ENCODE measurements around the gene SP7. TPM values are rescaled to one million over a fixed set of nuclear protein-coding genes. Genes with fewer than 3 reads are reported as not detected.
A peak's percentile ranks its signal among the peaks of the same experiment; 100 is the strongest.

Gene SP7
- total RNA-seq, 1 experiment from 2014 or later = not detected

DNA sequence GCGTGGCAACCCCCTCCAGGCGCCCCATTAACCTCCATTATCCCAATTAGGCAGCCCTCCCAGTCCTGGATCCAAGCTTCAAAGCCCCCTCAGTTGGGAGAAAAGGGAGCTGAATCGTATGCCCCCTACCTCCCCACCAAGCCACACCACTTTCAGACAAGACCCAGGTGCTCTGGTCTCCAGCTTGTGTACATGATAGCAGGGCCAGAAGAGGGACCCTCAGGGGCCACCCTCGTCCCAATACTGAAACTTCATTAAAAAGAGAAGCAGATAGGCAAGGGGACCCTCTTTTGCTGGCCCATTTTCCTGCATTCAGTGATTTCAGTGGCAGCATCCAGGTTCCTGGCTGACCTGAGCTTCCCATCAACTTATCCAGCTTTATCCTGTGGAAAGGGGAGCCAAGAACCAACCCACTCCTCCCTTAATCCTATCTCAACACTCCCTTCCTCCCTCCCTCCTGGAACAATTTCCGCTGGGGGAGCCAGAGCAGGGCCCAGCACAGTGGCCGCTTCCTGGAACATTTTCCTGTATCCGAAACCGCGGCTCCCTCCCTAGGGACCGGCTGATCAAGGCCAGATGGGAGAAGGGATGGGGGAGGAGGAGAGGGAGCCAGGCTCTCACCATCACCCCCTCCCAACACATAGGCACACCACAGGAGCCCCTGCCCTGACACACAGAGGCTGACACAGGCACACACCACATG lies 9.5 kb upstream of the SP7 start:
- no peaks in the 10 kb centered on the region for H3K27me3 Mint-ChIP-seq (ENCODE audit: insufficient read depth, unreplicated experiment)
- H3K36me3 ChIP-seq (ENCODE audit: control insufficient read depth, insufficient read depth, low read length) = no peaks in the 10 kb centered on the region
- POLR2A ChIA-PET = interaction anchor here (0.6 to 1.3 kb wide), 3 partner anchors 24 to 34 kb away, joined by 4 to 9 read pairs (median 6); partner anchors contain the start of genes AAAS and SP1

GRCh38 chr12:53344824-53345485 lies 8.8 kb upstream of the SP7 start:
- H3K9me3 Mint-ChIP-seq (ENCODE audit: unreplicated experiment) = no peaks in the 10 kb centered on the region
- no peaks in the 10 kb centered on the region for H3K36me3 ChIP-seq (ENCODE audit: control insufficient read depth, insufficient read depth, low read length)
- no peaks in the 10 kb centered on the region for H3K36me3 Mint-ChIP-seq (ENCODE audit: insufficient read depth, unreplicated experiment)
- H3K4me1 ChIP-seq = no peaks in the 10 kb centered on the region
- CTCF ChIA-PET = interaction anchor here (0.6 to 2.9 kb wide), 24 partner anchors 9 to 884 kb away, joined by 3 to 63 read pairs (median 4); partner anchors contain the start of genes AAAS, SP1 and SP7
- POLR2A ChIA-PET = interaction anchor here (0.6 to 1.3 kb wide), 3 partner anchors 24 to 35 kb away, joined by 4 to 9 read pairs (median 6); partner anchors contain the start of genes AAAS and SP1
- H3K27me3 Mint-ChIP-seq (ENCODE audit: insufficient read depth, unreplicated experiment) = no peaks in the 10 kb centered on the region
- H3K27ac Mint-ChIP-seq (ENCODE audit: unreplicated experiment) = peak overlapping the region; percentile 77
- H3K27me3 ChIP-seq (replicated peaks; ENCODE audit: control insufficient read depth, insufficient read depth, low read length) = no peaks in the 10 kb centered on the region
- TF ChIP-seq CTCF (IDR thresholded peaks at IDR 0.05; ENCODE audit: insufficient read depth in 1 of 2, low read depth in 1 of 2, low read length in 1 of 2, severe bottlenecking in 1 of 2, unreplicated experiment in 1 of 2) = peak; percentile 64 to 91
- intact Hi-C loops (cut with micrococcal nuclease; ENCODE audit: unreplicated experiment) = loop anchor here (1.0 kb wide), 2 partner anchors 21 to 155 kb away; no protein-coding TSS in a partner anchor
- peak overlapping the region; percentile 69 for H3K4me3 ChIP-seq (ENCODE audit: low read depth, low read length)
- H3K4me3 Mint-ChIP-seq (ENCODE audit: unreplicated experiment) = peak overlapping the region; percentile 97
- peaks cover 6% of the 10 kb centered on the region for H3K4me1 Mint-ChIP-seq (ENCODE audit: low read depth, unreplicated experiment)
- BruUV-seq (replicated peaks) = no TSS peak
- H3K9me3 ChIP-seq = no peaks in the 10 kb centered on the region
- peak; percentile 73 to 84 for DNase-seq

More for the DNA sequence above, 9.5 kb upstream of the SP7 start:
- H3K4me3 Mint-ChIP-seq (ENCODE audit: unreplicated experiment) = peak overlapping the region; percentile 97
- no TSS peak for BruUV-seq (replicated peaks)
- no peaks in the 10 kb centered on the region for H3K9me3 Mint-ChIP-seq (ENCODE audit: unreplicated experiment)
- H3K9me3 ChIP-seq = no peaks in the 10 kb centered on the region
- no peaks in the 10 kb centered on the region for H3K36me3 Mint-ChIP-seq (ENCODE audit: insufficient read depth, unreplicated experiment)
- no peak for DNase-seq
- H3K4me1 Mint-ChIP-seq (ENCODE audit: low read depth, unreplicated experiment) = peaks cover 6% of the 10 kb centered on the region
- H3K4me1 ChIP-seq = no peaks in the 10 kb centered on the region
- no peaks in the 10 kb centered on the region for H3K27me3 ChIP-seq (replicated peaks; ENCODE audit: control insufficient read depth, insufficient read depth, low read length)
- TF ChIP-seq CTCF (IDR thresholded peaks at IDR 0.05; ENCODE audit: insufficient read depth in 1 of 2, low read depth in 1 of 2, low read length in 1 of 2, severe bottlenecking in 1 of 2, unreplicated experiment in 1 of 2) = no peak
- H3K4me3 ChIP-seq (ENCODE audit: low read depth, low read length) = peak overlapping the region; percentile 69
- intact Hi-C loops (cut with micrococcal nuclease; ENCODE audit: unreplicated experiment) = loop anchor here (1.0 kb wide), 1 partner anchor 21 kb away; no protein-coding TSS in a partner anchor
- H3K27ac Mint-ChIP-seq (ENCODE audit: unreplicated experiment) = peak overlapping the region; percentile 77
- CTCF ChIA-PET = interaction anchor here (0.6 to 2.9 kb wide), 21 partner anchors 10 to 883 kb away, joined by 3 to 63 read pairs (median 5); partner anchors contain the start of genes AAAS, SP1 and SP7

GRCh38 chr12:53344487-53344823 lies 8.3 kb upstream of the SP7 start:
- Mint-ChIP-seq H3K27ac (ENCODE audit: unreplicated experiment) (no peak overlapping the region), H3K27me3 (ENCODE audit: insufficient read depth, unreplicated experiment) (no peaks in the 10 kb centered on the region), H3K4me3 (ENCODE audit: unreplicated experiment) (peak overlapping the region; percentile 97), H3K4me1 (ENCODE audit: low read depth, unreplicated experiment) (peaks cover 6% of the 10 kb centered on the region), H3K36me3 (ENCODE audit: insufficient read depth, unreplicated experiment) (no peaks in the 10 kb centered on the region), H3K9me3 (ENCODE audit: unreplicated experiment) (no peaks in the 10 kb centered on the region)
- peak overlapping the region; percentile 69 for H3K4me3 ChIP-seq (ENCODE audit: low read depth, low read length)
- intact Hi-C loops (cut with micrococcal nuclease; ENCODE audit: unreplicated experiment) = loop anchor here (1.0 kb wide), 1 partner anchor 156 kb away; no protein-coding TSS in a partner anchor
- TF ChIP-seq CTCF (IDR thresholded peaks at IDR 0.05; ENCODE audit: insufficient read depth in 1 of 2, low read depth in 1 of 2, low read length in 1 of 2, severe bottlenecking in 1 of 2, unreplicated experiment in 1 of 2) = no peak
- ChIA-PET CTCF (interaction anchor here (0.6 to 2.9 kb wide), 19 partner anchors 9 to 290 kb away, joined by 3 to 63 read pairs (median 5); partner anchors contain the start of genes AAAS, SP1 and SP7), POLR2A (interaction anchor here (1.2 to 1.3 kb wide), 2 partner anchors 23 to 35 kb away, joined by 6 to 9 read pairs; partner anchors contain the start of genes AAAS and SP1)
- no peaks in the 10 kb centered on the region for H3K27me3 ChIP-seq (replicated peaks; ENCODE audit: control insufficient read depth, insufficient read depth, low read length)
- no peaks in the 10 kb centered on the region for H3K9me3 ChIP-seq
- no peaks in the 10 kb centered on the region for H3K36me3 ChIP-seq (ENCODE audit: control insufficient read depth, insufficient read depth, low read length)
- BruUV-seq (replicated peaks) = no TSS peak
- no peak for DNase-seq
- no peaks in the 10 kb centered on the region for H3K4me1 ChIP-seq

All from Caco-2 (cell line).